GM23338 (cell line): Measurements from ENCODE around the gene SGCD. TPM values are rescaled to one million over a fixed set of nuclear protein-coding genes. Genes with fewer than 3 reads are reported as not detected.

ENCODE experiments used
- ATAC-seq: fragments of 200-7000 bp; cut with Tn5 transposase; 3 replicates; pipeline ENCODE4 v1.9.1; 2020
- DNase-seq: peaks from one replicate; pipeline ENCODE4 v3.0.0-alpha.2; 2015; ENCODE audit warnings: low spot score
- H2AFZ ChIP-seq: fragments of 200-600 bp; sonication (generic); 2 replicates; pipeline ENCODE4 v1.8.0; 2016; ENCODE audit warnings: antibody characterized with exemption, mild to moderate bottlenecking, moderate library complexity
- H3F3A ChIP-seq: fragments of 200-600 bp; sonication (generic); replicated peaks from 2 replicates; pipeline ENCODE4 v1.8.0; 2017; ENCODE audit warnings: antibody characterized with exemption, mixed run types, low read depth
- H3K27ac ChIP-seq: fragments of 200-600 bp; sonication (generic); 2 replicates; pipeline ENCODE4 v1.6.1; 2016; ENCODE audit warnings: low read depth
- H3K27me3 ChIP-seq: fragments of 200-600 bp; sonication (generic); 2 replicates; pipeline ENCODE4 v1.8.0; 2016; ENCODE audit warnings: mild to moderate bottlenecking, mixed run types, moderate library complexity; ENCODE audit not compliant: insufficient read depth
- H3K36me3 ChIP-seq: fragments of 200-600 bp; sonication (generic); 2 replicates; pipeline ENCODE4 v1.8.0; 2016; ENCODE audit warnings: mild to moderate bottlenecking; ENCODE audit not compliant: insufficient read depth
- H3K4me1 ChIP-seq: fragments of 200-600 bp; sonication (generic); 2 replicates; pipeline ENCODE4 v1.8.0; 2016; ENCODE audit warnings: mild to moderate bottlenecking, moderate library complexity; ENCODE audit not compliant: insufficient read depth
- H3K4me2 ChIP-seq: fragments of 200-600 bp; sonication (generic); 2 replicates; pipeline ENCODE4 v1.7.1; 2017; ENCODE audit warnings: mixed run types
- H3K4me3 ChIP-seq: fragments of 200-600 bp; sonication (generic); 2 replicates; pipeline ENCODE4 v1.6.1; 2016; ENCODE audit warnings: mixed run types
- H3K79me2 ChIP-seq: fragments of 200-600 bp; sonication (generic); replicated peaks from 2 replicates; pipeline ENCODE4 v1.8.0; 2017; ENCODE audit warnings: mild to moderate bottlenecking; ENCODE audit not compliant: insufficient read depth
- H3K9me2 ChIP-seq: fragments of 200-600 bp; sonication (generic); 2 replicates; pipeline ENCODE4 v1.8.0; 2017; ENCODE audit not compliant: insufficient read depth
- H4K20me1 ChIP-seq: fragments of 200-600 bp; sonication (generic); replicated peaks from 2 replicates; pipeline ENCODE4 v1.8.0; 2017; ENCODE audit warnings: mild to moderate bottlenecking; ENCODE audit not compliant: insufficient read depth
- H3K27ac Mint-ChIP-seq: 2 replicates; pipeline ENCODE4 v1.8.0; 2020; ENCODE audit warnings: inconsistent platforms, mild to moderate bottlenecking, moderate library complexity, mixed read lengths
- H3K27me3 Mint-ChIP-seq: 3 replicates; pipeline ENCODE4 v1.8.0; 2022; ENCODE audit warnings: low read depth, mild to moderate bottlenecking, moderate library complexity, mixed read lengths, inconsistent platforms; ENCODE audit not compliant: insufficient read depth, poor library complexity
- H3K36me3 Mint-ChIP-seq: 3 replicates; pipeline ENCODE4 v1.8.0; 2021; ENCODE audit warnings: low read depth, mild to moderate bottlenecking, inconsistent platforms, moderate library complexity, mixed read lengths
- H3K4me1 Mint-ChIP-seq: 3 replicates; pipeline ENCODE4 v1.8.0; 2020; ENCODE audit warnings: mild to moderate bottlenecking, inconsistent platforms, mixed read lengths
- H3K4me3 Mint-ChIP-seq: 3 replicates; pipeline ENCODE4 v1.8.0; 2021; ENCODE audit warnings: moderate library complexity, mild to moderate bottlenecking, inconsistent platforms, mixed read lengths
- H3K9me3 Mint-ChIP-seq: 3 replicates; pipeline ENCODE4 v1.8.0; 2020; ENCODE audit warnings: moderate library complexity, mild to moderate bottlenecking, inconsistent platforms, mixed read lengths
- CREB1 ChIP-seq: fragments of 250-450 bp; sonication (Bioruptor Pico); IDR thresholded peaks from 2 replicates; pipeline ENCODE4 v1.5.0; 2020; ENCODE audit warnings: low read depth, mild to moderate bottlenecking, moderate library complexity
- CTCF ChIP-seq, 2 experiments: fragments of 200-600 bp in 1 of 2; sonication (generic) in 1 of 2; conservative IDR thresholded peaks; 2 replicates each; pipeline versions ENCODE4 v1.5.1 to v1.6.1; 2016 to 2017; ENCODE audit warnings: antibody characterized with exemption in 2 of 2, low read depth in 2 of 2, mild to moderate bottlenecking in 2 of 2, moderate library complexity in 1 of 2
- ETS1 ChIP-seq: IDR thresholded peaks from 2 replicates; pipeline ENCODE4 v1.6.1; 2016; ENCODE audit warnings: antibody characterized with exemption
- EZH2 ChIP-seq: fragments of 200-600 bp; sonication (generic); IDR thresholded peaks from one replicate; pipeline ENCODE4 v1.8.0; 2017; ENCODE audit warnings: antibody characterized with exemption, mild to moderate bottlenecking, low read depth; ENCODE audit not compliant: unreplicated experiment
- EZH2phosphoT487 ChIP-seq: fragments of 200-600 bp; sonication (generic); IDR thresholded peaks from one replicate; pipeline ENCODE4 v1.8.1; 2018; ENCODE audit warnings: antibody characterized with exemption; ENCODE audit not compliant: unreplicated experiment
- JUNB ChIP-seq: IDR thresholded peaks from one replicate; pipeline ENCODE4 v1.6.1; 2016; ENCODE audit warnings: antibody characterized with exemption; ENCODE audit not compliant: unreplicated experiment
- NANOG ChIP-seq: IDR thresholded peaks from 2 replicates; pipeline ENCODE4 v1.6.1; 2016; ENCODE audit warnings: antibody characterized with exemption, borderline replicate concordance
- POLR2AphosphoS5 ChIP-seq: IDR thresholded peaks from 2 replicates; pipeline ENCODE4 v1.6.1; 2016; ENCODE audit warnings: antibody characterized with exemption, low read depth
- REST ChIP-seq: IDR thresholded peaks from one replicate; pipeline ENCODE4 v1.6.1; 2018; ENCODE audit warnings: antibody characterized with exemption; ENCODE audit not compliant: unreplicated experiment
- STAT1 ChIP-seq: IDR thresholded peaks from one replicate; pipeline ENCODE4 v1.6.1; 2016; ENCODE audit warnings: antibody characterized with exemption; ENCODE audit not compliant: unreplicated experiment
- ZNF114 ChIP-seq: fragments of 250-450 bp; sonication (Bioruptor Pico); IDR thresholded peaks from 2 replicates; pipeline ENCODE4 v1.5.0; 2020; ENCODE audit warnings: mild to moderate bottlenecking, moderate library complexity
- ZNF331 ChIP-seq: fragments of 250-450 bp; sonication (Bioruptor Pico); IDR thresholded peaks from 2 replicates; pipeline ENCODE4 v1.5.0; 2020; ENCODE audit warnings: low read depth, mild to moderate bottlenecking, moderate library complexity
- ZNF462 ChIP-seq: fragments of 250-450 bp; sonication (Bioruptor Pico); IDR thresholded peaks from 2 replicates; pipeline ENCODE4 v1.5.0; 2020; ENCODE audit warnings: mild to moderate bottlenecking, moderate library complexity
- polyA plus RNA-seq: library from polyadenylated mRNA; unstranded; fragments of >200 nt; fragmentation: Nextera tagmentation; extraction: Ambion mirVana; gene quantifications from 2 replicates; pipeline ENCODE4 v1.2.1, GENCODE V29; 2016
- total RNA-seq: library from RNA; depleted of rRNA; stranded (reverse); fragments of >200 nt; shearing (Covaris generic); gene quantifications from 2 replicates; pipeline ENCODE4 v1.2.3, GENCODE V29; 2014

SGCD gene
- total and polyA plus RNA-seq, 2 experiments from 2014 or later: 0.03 to 0.05 TPM

- Histone ChIP-seq H3K4me3 (no peak overlapping the region), H3K27me3 (no peaks in the 10 kb centered on the region), H3K9me2 (peaks cover 16% of the 10 kb centered on the region; the same call in 1 of the 2 replicates), H3K4me2 (no peak overlapping the region), H3K36me3 (no peaks in the 10 kb centered on the region), H3K79me2 (no peaks in the 10 kb centered on the region), H4K20me1 (no peaks in the 10 kb centered on the region), H2AFZ (peak overlapping the region; percentile 36; the same call in 1 of the 2 replicates), H3F3A (no peaks in the 10 kb centered on the region), H3K27ac (no peak overlapping the region), H3K4me1 (no peaks in the 10 kb centered on the region)
- TF ChIP-seq ZNF331 (no peak), ZNF114 (no peak), CTCF (conservative IDR thresholded peaks at IDR 0.05; ENCODE audit: low read depth in 2 of 2) (no peak), JUNB (no peak), STAT1 (no peak), EZH2phosphoT487 (no peak), CREB1 (no peak), NANOG (no peak), POLR2AphosphoS5 (no peak), ETS1 (no peak), REST (no peak), EZH2 (no peak), ZNF462 (CRISPR knock-in tag) (no peak)
- Mint-ChIP-seq H3K36me3 (no peaks in the 10 kb centered on the region), H3K9me3 (no peaks in the 10 kb centered on the region), H3K27ac (no peak overlapping the region), H3K27me3 (no peaks in the 10 kb centered on the region), H3K4me3 (no peak overlapping the region), H3K4me1 (no peaks in the 10 kb centered on the region)
- DNase-seq: no peak
- ATAC-seq: no peak
These were observed 268.3 kb downstream of the SGCD start for GRCh38 chr5:156595132-156595787.
